Prostate gland (tissue), 2 donors: ENCODE results near the gene NDUFV2.

Source experiments
- CTCF ChIP-seq, 4 experiments: fragments of 200-600 bp in 2 of 4; fragments of 450-650 bp in 2 of 4; sonication (generic) in 2 of 4; IDR thresholded peaks; 1 replicate in 3 of 4; 2 replicates in 1 of 4; pipeline ENCODE4 v1.5.1; 2016 to 2019; ENCODE audit warnings: antibody characterized with exemption in 4 of 4, mild to moderate bottlenecking in 2 of 4, moderate library complexity in 2 of 4
- POLR2A ChIP-seq: fragments of 450-650 bp; IDR thresholded peaks from one replicate; pipeline ENCODE4 v1.6.1; 2016; ENCODE audit warnings: antibody characterized with exemption, mild to moderate bottlenecking
- POLR2AphosphoS5 ChIP-seq: sonication (generic); formaldehyde crosslinking; IDR thresholded peaks from one replicate; pipeline ENCODE4 v1.6.1; 2017; ENCODE audit warnings: antibody characterized with exemption

DNA sequence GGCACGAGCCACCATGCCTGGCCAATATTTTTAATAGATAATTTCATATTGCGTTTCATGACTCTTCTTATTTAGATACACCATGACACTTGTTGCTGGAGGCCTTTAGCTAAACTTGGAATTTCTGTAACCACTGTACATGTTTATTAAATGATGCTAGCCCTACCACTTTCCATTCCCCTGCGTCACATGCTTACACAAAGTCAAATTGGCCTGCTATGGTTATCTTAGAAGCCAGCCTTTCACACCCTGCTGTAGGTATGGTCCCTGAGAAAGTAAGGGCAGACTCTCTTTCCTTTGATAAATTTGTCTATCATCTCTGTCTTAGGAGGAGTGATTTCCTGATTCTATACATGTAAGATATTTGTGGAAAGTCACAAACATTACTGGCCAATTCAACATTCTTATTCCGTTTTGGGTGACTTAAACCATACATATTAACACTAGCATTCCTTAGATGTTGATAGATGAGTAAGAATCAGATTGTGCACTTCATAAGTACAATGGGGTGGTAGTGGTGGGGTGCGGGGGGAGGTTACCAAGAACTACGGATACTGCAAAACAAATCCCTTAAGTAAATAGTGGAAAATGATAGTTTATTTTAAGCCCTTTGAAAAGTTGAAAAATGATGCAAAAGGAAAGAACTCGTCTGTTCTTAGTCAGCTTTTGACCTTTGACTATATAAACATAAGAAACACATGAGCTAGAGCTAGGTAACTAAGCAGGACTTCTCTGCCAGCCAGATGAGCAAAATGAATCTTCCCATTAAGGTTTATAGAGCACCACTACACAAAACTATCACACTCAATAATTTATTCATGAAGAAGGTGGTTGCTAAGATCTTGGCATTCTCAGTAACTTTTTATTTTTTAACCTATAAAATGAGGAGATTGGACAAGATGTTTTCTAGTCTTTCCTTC, 7.9 kb upstream of the NDUFV2 start:
- TF ChIP-seq POLR2A = no peak
- no peak for TF ChIP-seq CTCF (IDR thresholded peaks at IDR 0.05)
- TF ChIP-seq POLR2AphosphoS5 = no peak
